Mesenchymal stem cell (in vitro differentiated cells and primary cell): ENCODE measurements around the gene SLC16A4.

Experiments used
- DNase-seq: peaks from one replicate; pipeline ENCODE4 v3.0.0-alpha.2; 2013
- H2AFZ ChIP-seq: one replicate; pipeline ENCODE4 v1.6.1; 2013; ENCODE audit warnings: low read depth, mild to moderate bottlenecking, control low read depth, inconsistent platforms, low read length, moderate library complexity
- H2AK5ac ChIP-seq: 2 replicates; pipeline ENCODE4 v1.6.1; 2013; ENCODE audit warnings: low read length, moderate library complexity, mild to moderate bottlenecking, inconsistent platforms; ENCODE audit not compliant: severe bottlenecking
- H2BK120ac ChIP-seq: one replicate; pipeline ENCODE4 v1.6.1; 2013; ENCODE audit warnings: low read depth, mild to moderate bottlenecking, inconsistent platforms, low read length, moderate library complexity
- H2BK12ac ChIP-seq, 2 experiments: one replicate each; pipeline ENCODE4 v1.6.1; 2013; ENCODE audit warnings: inconsistent platforms in 2 of 2, low read length in 2 of 2, mild to moderate bottlenecking in 2 of 2, moderate library complexity in 2 of 2, control low read depth in 1 of 2
- H2BK15ac ChIP-seq: one replicate; pipeline ENCODE4 v1.6.1; 2013; ENCODE audit warnings: mild to moderate bottlenecking, low read depth, inconsistent platforms; ENCODE audit not compliant: poor library complexity, severe bottlenecking
- H2BK5ac ChIP-seq: 2 replicates; pipeline ENCODE4 v1.6.1; 2013; ENCODE audit warnings: low read depth, mild to moderate bottlenecking, low read length, control low read depth, inconsistent platforms; ENCODE audit not compliant: poor library complexity, severe bottlenecking
- H3K14ac ChIP-seq, 2 experiments: one replicate each; pipeline ENCODE4 v1.6.1; 2013; ENCODE audit warnings: inconsistent platforms in 2 of 2, low read length in 2 of 2, control low read depth in 1 of 2, mild to moderate bottlenecking in 1 of 2, moderate library complexity in 1 of 2
- H3K18ac ChIP-seq, 2 experiments: one replicate each; pipeline ENCODE4 v1.6.1; 2013; ENCODE audit warnings: inconsistent platforms in 2 of 2, low read length in 2 of 2, control low read depth in 1 of 2, low read depth in 1 of 2, mild to moderate bottlenecking in 1 of 2
- H3K23ac ChIP-seq, 2 experiments: one replicate each; pipeline ENCODE4 v1.6.1; 2013; ENCODE audit warnings: inconsistent platforms in 2 of 2, low read length in 2 of 2, mild to moderate bottlenecking in 2 of 2, moderate library complexity in 2 of 2, control low read depth in 1 of 2
- H3K27ac ChIP-seq: 2 replicates; pipeline ENCODE4 v1.5.1; 2013; ENCODE audit warnings: mild to moderate bottlenecking, moderate library complexity, low read length, control low read depth, inconsistent platforms; ENCODE audit not compliant: poor library complexity, severe bottlenecking
- H3K27me3 ChIP-seq, 2 experiments: 2 replicates each; pipeline versions ENCODE4 v1.6.1 to v1.7.0; 2013; ENCODE audit warnings: low read length in 2 of 2, mild to moderate bottlenecking in 2 of 2, moderate library complexity in 2 of 2, control low read depth in 1 of 2, inconsistent platforms in 1 of 2; ENCODE audit not compliant: control insufficient read depth in 1 of 2, insufficient read depth in 1 of 2
- H3K36me3 ChIP-seq, 2 experiments: 2 replicates each; pipeline versions ENCODE4 v1.6.1 to v1.7.0; 2013; ENCODE audit warnings: low read length in 2 of 2, control low read depth in 1 of 2, inconsistent platforms in 1 of 2, low read depth in 1 of 2, mild to moderate bottlenecking in 1 of 2; ENCODE audit not compliant: insufficient read depth in 2 of 2, control insufficient read depth in 1 of 2
- H3K4ac ChIP-seq, 2 experiments: one replicate each; pipeline ENCODE4 v1.6.1; 2013; ENCODE audit warnings: inconsistent platforms in 2 of 2, low read length in 2 of 2, mild to moderate bottlenecking in 2 of 2, moderate library complexity in 2 of 2, control low read depth in 1 of 2, low read depth in 1 of 2
- H3K4me1 ChIP-seq: 2 replicates; pipeline ENCODE4 v1.6.1; 2013; ENCODE audit warnings: low read depth, low read length, control low read depth; ENCODE audit not compliant: control insufficient read depth, insufficient read depth
- H3K4me2 ChIP-seq: 2 replicates; pipeline ENCODE4 v1.6.1; 2013; ENCODE audit warnings: low read length, mild to moderate bottlenecking, inconsistent platforms; ENCODE audit not compliant: poor library complexity, severe bottlenecking
- H3K4me3 ChIP-seq, 2 experiments: 2 replicates each; pipeline versions ENCODE4 v1.5.1 to v1.7.0; 2013; ENCODE audit warnings: low read length in 2 of 2, mild to moderate bottlenecking in 2 of 2, control low read depth in 1 of 2, low read depth in 1 of 2; ENCODE audit not compliant: insufficient read depth in 1 of 2
- H3K79me1 ChIP-seq: replicated peaks from 2 replicates; pipeline ENCODE4 v1.6.1; 2013; ENCODE audit warnings: mild to moderate bottlenecking, control low read depth, low read length, inconsistent platforms; ENCODE audit not compliant: poor library complexity, severe bottlenecking
- H3K9ac ChIP-seq: 2 replicates; pipeline ENCODE4 v1.7.0; 2013; ENCODE audit warnings: mild to moderate bottlenecking, low read length, moderate library complexity
- H3K9me3 ChIP-seq: 2 replicates; pipeline ENCODE4 v1.7.0; 2013; ENCODE audit warnings: mild to moderate bottlenecking, low read length; ENCODE audit not compliant: control insufficient read depth
- H4K8ac ChIP-seq: one replicate; pipeline ENCODE4 v1.6.1; 2013; ENCODE audit warnings: inconsistent platforms, mild to moderate bottlenecking, low read length, moderate library complexity
- H4K91ac ChIP-seq: one replicate; pipeline ENCODE4 v1.6.1; 2013; ENCODE audit warnings: mild to moderate bottlenecking, low read length, inconsistent platforms
- WGBS: methylation state at CpG from one replicate; pipeline ENCODE4 v1.1.7; 2013; ENCODE audit warnings: mixed read lengths; 5-methylcytosine and 5-hydroxymethylcytosine counted together

SLC16A4 gene

DNA sequence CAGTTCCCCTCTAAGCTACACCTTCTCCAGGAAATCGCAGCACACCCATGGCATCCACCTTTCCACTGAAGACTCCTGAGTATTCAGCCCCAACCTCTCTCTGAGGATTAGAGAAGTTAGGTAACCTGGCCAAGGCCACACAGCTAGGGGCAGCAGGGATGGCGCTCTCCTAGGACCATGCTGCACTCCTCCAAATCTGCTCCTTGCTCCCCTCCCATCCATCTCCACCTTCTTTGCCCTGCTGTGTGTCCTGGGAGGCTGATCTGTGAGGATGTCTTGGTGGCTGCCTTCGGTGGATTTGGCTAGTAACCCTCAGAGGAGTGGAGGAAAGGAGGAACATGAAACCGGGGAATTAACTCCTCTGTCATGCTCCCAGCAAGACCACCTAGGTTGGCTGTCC, 40.1 kb upstream of the SLC16A4 start:
- no peak overlapping the region for H3K27ac ChIP-seq
- H3K14ac ChIP-seq = no peak overlapping the region

DNA sequence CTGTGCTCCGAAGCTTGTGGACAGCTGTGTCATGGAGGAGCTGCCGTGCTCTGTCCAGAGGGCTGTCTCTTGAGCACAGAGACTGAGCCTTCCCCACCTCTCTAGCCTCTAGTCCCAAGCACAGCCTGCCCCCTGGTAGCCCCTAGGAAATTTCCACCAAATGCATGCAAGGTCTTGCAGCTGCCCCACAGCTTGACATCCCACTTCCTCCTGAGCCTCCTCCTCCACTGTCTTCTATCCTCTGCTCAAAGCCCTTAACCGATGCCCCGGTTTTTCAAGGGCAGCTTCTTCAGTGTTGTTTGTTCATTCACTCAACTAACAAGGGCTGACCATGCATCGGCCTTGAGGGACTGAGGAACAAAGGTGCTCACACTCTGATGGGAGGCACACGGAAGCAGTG, 39.5 kb upstream of the SLC16A4 start:
- H3K4ac ChIP-seq = no peak overlapping the region
- H3K14ac ChIP-seq = no peak overlapping the region
- no peak overlapping the region for H3K18ac ChIP-seq
- no peak overlapping the region for H4K91ac ChIP-seq
- H3K4me3 ChIP-seq = no peak overlapping the region
- no peak overlapping the region for H2BK15ac ChIP-seq
- no peak overlapping the region for H2BK5ac ChIP-seq
- no peak overlapping the region for H4K8ac ChIP-seq
- H2BK12ac ChIP-seq = no peak overlapping the region
- H3K36me3 ChIP-seq = no peaks in the 10 kb centered on the region
- no peak for DNase-seq
- no peak overlapping the region for H2BK120ac ChIP-seq
- WGBS = 75% methylated on average over 6 of the region's 6 CpGs
- no peak overlapping the region for H2AFZ ChIP-seq
- H3K9ac ChIP-seq = no peak overlapping the region
- no peaks in the 10 kb centered on the region for H3K9me3 ChIP-seq
- no peak overlapping the region for H3K27ac ChIP-seq
- no peak overlapping the region for H2AK5ac ChIP-seq
- no peak overlapping the region for H3K4me2 ChIP-seq
- H3K79me1 ChIP-seq = no peaks in the 10 kb centered on the region
- H3K4me1 ChIP-seq = peaks cover 4% of the 10 kb centered on the region
- peaks cover 35 to 55% of the 10 kb centered on the region in 2 experiments for H3K27me3 ChIP-seq
- H3K23ac ChIP-seq = no peak overlapping the region

More for the DNA sequence above, 40.1 kb upstream of the SLC16A4 start:
- no peak overlapping the region for H2BK15ac ChIP-seq
- H2BK12ac ChIP-seq = no peak overlapping the region
- H2BK120ac ChIP-seq = no peak overlapping the region
- no peak overlapping the region for H2BK5ac ChIP-seq
- no peak overlapping the region for H3K4ac ChIP-seq
- peaks cover 4% of the 10 kb centered on the region for H3K4me1 ChIP-seq
- H3K79me1 ChIP-seq = no peaks in the 10 kb centered on the region
- H3K36me3 ChIP-seq = no peaks in the 10 kb centered on the region
- no peak overlapping the region for H3K18ac ChIP-seq
- no peak overlapping the region for H4K8ac ChIP-seq
- H3K9ac ChIP-seq = no peak overlapping the region
- no peak for DNase-seq
- no peak overlapping the region for H2AK5ac ChIP-seq
- H3K23ac ChIP-seq = no peak overlapping the region
- 78% methylated on average over 1 of the region's 4 CpGs for WGBS
- no peaks in the 10 kb centered on the region for H3K9me3 ChIP-seq
- H2AFZ ChIP-seq = no peak overlapping the region
- H3K4me3 ChIP-seq = no peak overlapping the region
- H3K27me3 ChIP-seq = peaks cover 36 to 50% of the 10 kb centered on the region in 2 experiments
- H4K91ac ChIP-seq = no peak overlapping the region
- no peak overlapping the region for H3K4me2 ChIP-seq

DNA sequence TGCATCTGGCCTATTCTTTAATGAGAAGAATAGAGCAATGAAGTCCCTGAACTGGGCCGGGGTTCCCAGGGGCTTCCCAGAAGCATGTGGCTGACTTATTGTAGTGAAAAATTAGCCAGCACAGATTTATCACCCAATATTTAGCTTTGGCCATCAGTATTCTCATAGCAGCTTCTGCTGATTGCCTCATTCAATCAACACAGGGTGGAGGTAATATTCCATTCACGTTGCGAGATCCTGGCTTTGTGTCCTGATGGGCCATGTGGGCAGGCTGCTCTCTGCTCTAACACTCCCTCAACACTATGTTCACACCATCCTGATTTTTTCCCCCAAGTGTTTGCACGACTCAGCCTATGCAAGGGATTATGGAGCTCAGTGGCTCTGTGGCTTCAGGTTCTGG, 38.1 kb upstream of the SLC16A4 start:
- Histone ChIP-seq H2AFZ (no peak overlapping the region), H3K23ac (no peak overlapping the region), H3K18ac (no peak overlapping the region), H3K36me3 (no peaks in the 10 kb centered on the region), H2BK12ac (no peak overlapping the region), H3K4me3 (no peak overlapping the region), H3K79me1 (no peaks in the 10 kb centered on the region), H4K8ac (no peak overlapping the region), H2BK15ac (no peak overlapping the region), H3K9me3 (no peaks in the 10 kb centered on the region), H4K91ac (no peak overlapping the region), H3K27ac (no peak overlapping the region), H2BK120ac (no peak overlapping the region), H3K27me3 (peaks cover 28 to 54% of the 10 kb centered on the region in 2 experiments), H3K14ac (no peak overlapping the region), H2BK5ac (no peak overlapping the region), H3K4me1 (peaks cover 4% of the 10 kb centered on the region), H2AK5ac (no peak overlapping the region), H3K4me2 (no peak overlapping the region), H3K4ac (no peak overlapping the region), H3K9ac (no peak overlapping the region)
- DNase-seq = no peak
- WGBS = 72% methylated on average over 3 of the region's 4 CpGs

DNA sequence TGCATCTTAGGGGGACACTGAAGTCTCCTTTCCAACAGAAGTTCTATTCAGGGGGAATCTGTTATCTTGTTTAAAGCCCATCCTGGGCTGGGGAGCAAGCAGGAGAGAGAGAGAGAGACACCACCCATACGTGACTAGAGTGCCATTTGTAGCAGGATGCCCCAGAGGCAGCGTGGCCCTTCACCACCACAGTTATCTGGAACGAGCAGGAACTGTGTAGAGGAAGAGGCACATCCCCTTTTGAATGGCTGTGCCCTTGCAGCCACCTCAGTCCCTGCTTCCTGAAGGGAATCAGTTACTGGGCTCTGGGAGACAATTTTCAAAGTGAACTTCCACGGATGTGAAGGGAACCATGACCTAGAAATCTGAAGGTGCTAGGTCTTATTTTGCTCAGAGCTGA, 36.0 kb upstream of the SLC16A4 start:
- WGBS = 67% methylated on average over 4 of the region's 4 CpGs
- H3K27me3 ChIP-seq = peaks cover 24 to 51% of the 10 kb centered on the region in 2 experiments

More for the DNA sequence above, 36.0 kb upstream of the SLC16A4 start:
- H3K4me1 ChIP-seq = no peaks in the 10 kb centered on the region
- H3K23ac ChIP-seq = no peak overlapping the region
- no peak overlapping the region for H2BK5ac ChIP-seq
- H2AFZ ChIP-seq = no peak overlapping the region
- H3K4me3 ChIP-seq = no peak overlapping the region
- no peak overlapping the region for H4K91ac ChIP-seq
- no peak overlapping the region for H2BK120ac ChIP-seq
- no peak overlapping the region for H3K14ac ChIP-seq
- no peak overlapping the region for H3K18ac ChIP-seq
- no peaks in the 10 kb centered on the region for H3K79me1 ChIP-seq
- H3K9ac ChIP-seq = no peak overlapping the region
- peaks cover 4% of the 10 kb centered on the region for H3K9me3 ChIP-seq
- H2BK15ac ChIP-seq = no peak overlapping the region
- H2AK5ac ChIP-seq = no peak overlapping the region
- H3K4me2 ChIP-seq = no peak overlapping the region
- H3K27ac ChIP-seq = no peak overlapping the region
- peak overlapping the region; percentile 48 for H4K8ac ChIP-seq
- no peak overlapping the region for H2BK12ac ChIP-seq
- no peaks in the 10 kb centered on the region for H3K36me3 ChIP-seq
- no peak for DNase-seq
- no peak overlapping the region for H3K4ac ChIP-seq
